ENCODE results near the gene FLT3. TPM values are rescaled to one million over a fixed set of nuclear protein-coding genes. Genes with fewer than 3 reads are reported as not detected.

Gene FLT3
- total RNA-seq, 2 donors from 2014 or later, result 0.27 to 2.4 TPM

GRCh38 chr13:28046981-28047380, 53.4 kb downstream of the FLT3 start:
- intact Hi-C loops (cut with DNase I), result no loop called here
- H3K27ac ChIP-seq, result no peak overlapping the region
- H3K27me3 ChIP-seq (replicated peaks; ENCODE audit: insufficient read depth), result no peaks in the 10 kb centered on the region
- no peak overlapping the region for H3K4me3 ChIP-seq
- no peak for DNase-seq (ENCODE audit: low spot score)
- H3K9me3 ChIP-seq, result no peaks in the 10 kb centered on the region
- H3K4me1 ChIP-seq (replicated peaks), result no peaks in the 10 kb centered on the region
- WGBS, result 76% methylated on average over 4 of the region's 4 CpGs
- no peak for TF ChIP-seq POLR2A (IDR thresholded peaks at IDR 0.05)
- TF ChIP-seq POLR2AphosphoS5 (IDR thresholded peaks at IDR 0.05), result no peak
- no peak for TF ChIP-seq CTCF (IDR thresholded peaks at IDR 0.05)
- H3K36me3 ChIP-seq, result no peaks in the 10 kb centered on the region

GRCh38 chr13:28045861-28046260, 54.5 kb downstream of the FLT3 start:
- Histone ChIP-seq H3K36me3 (no peaks in the 10 kb centered on the region), H3K9me3 (no peaks in the 10 kb centered on the region), H3K4me3 (no peak overlapping the region), H3K27ac (no peak overlapping the region), H3K27me3 (replicated peaks; ENCODE audit: insufficient read depth) (no peaks in the 10 kb centered on the region), H3K4me1 (replicated peaks) (no peaks in the 10 kb centered on the region)
- intact Hi-C loops (cut with DNase I), result no loop called here
- TF ChIP-seq POLR2AphosphoS5 (IDR thresholded peaks at IDR 0.05) (no peak), CTCF (IDR thresholded peaks at IDR 0.05) (no peak), POLR2A (IDR thresholded peaks at IDR 0.05) (no peak)
- no peak for DNase-seq (ENCODE audit: low spot score)
- 74% methylated on average over 3 of the region's 3 CpGs for WGBS

GRCh38 chr13:28044608-28045007, 55.8 kb downstream of the FLT3 start:
- intact Hi-C loops (cut with DNase I), result no loop called here
- Histone ChIP-seq H3K36me3 (no peaks in the 10 kb centered on the region), H3K27me3 (replicated peaks; ENCODE audit: insufficient read depth) (no peaks in the 10 kb centered on the region), H3K4me1 (replicated peaks) (no peaks in the 10 kb centered on the region), H3K9me3 (no peaks in the 10 kb centered on the region), H3K4me3 (no peak overlapping the region), H3K27ac (no peak overlapping the region)
- 90% methylated on average over 2 of the region's 2 CpGs for WGBS
- no peak for TF ChIP-seq POLR2A (IDR thresholded peaks at IDR 0.05)
- no peak for TF ChIP-seq POLR2AphosphoS5 (IDR thresholded peaks at IDR 0.05)
- TF ChIP-seq CTCF (IDR thresholded peaks at IDR 0.05), result no peak
- no peak for DNase-seq (ENCODE audit: low spot score)

- DNase-seq (ENCODE audit: low spot score), result no peak
- intact Hi-C loops (cut with DNase I), result no loop called here
- H3K27me3 ChIP-seq (replicated peaks; ENCODE audit: insufficient read depth), result peaks cover 2% of the 10 kb centered on the region
- no peak for TF ChIP-seq POLR2A (IDR thresholded peaks at IDR 0.05)
- no peak for TF ChIP-seq POLR2AphosphoS5 (IDR thresholded peaks at IDR 0.05)
- TF ChIP-seq CTCF (IDR thresholded peaks at IDR 0.05), result no peak
- WGBS, result 83% methylated on average over 4 of the region's 4 CpGs
- H3K9me3 ChIP-seq, result no peaks in the 10 kb centered on the region
- H3K4me3 ChIP-seq, result no peak overlapping the region
- no peaks in the 10 kb centered on the region for H3K4me1 ChIP-seq (replicated peaks)
- H3K36me3 ChIP-seq, result no peaks in the 10 kb centered on the region
- H3K27ac ChIP-seq, result no peak overlapping the region
These were observed 57.2 kb downstream of the FLT3 start for GRCh38 chr13:28043224-28043623.

GRCh38 chr13:28041501-28041900, 58.9 kb downstream of the FLT3 start:
- Histone ChIP-seq H3K9me3 (no peaks in the 10 kb centered on the region), H3K36me3 (no peaks in the 10 kb centered on the region), H3K4me3 (no peak overlapping the region), H3K4me1 (replicated peaks) (no peaks in the 10 kb centered on the region), H3K27me3 (replicated peaks; ENCODE audit: insufficient read depth) (peaks cover 2% of the 10 kb centered on the region), H3K27ac (no peak overlapping the region)
- intact Hi-C loops (cut with DNase I), result no loop called here
- no peak for DNase-seq (ENCODE audit: low spot score)
- no peak for TF ChIP-seq POLR2AphosphoS5 (IDR thresholded peaks at IDR 0.05)
- no peak for TF ChIP-seq POLR2A (IDR thresholded peaks at IDR 0.05)
- TF ChIP-seq CTCF (IDR thresholded peaks at IDR 0.05), result no peak
- WGBS, result 66% methylated on average over 8 of the region's 8 CpGs
